CD4-positive, alpha-beta T cell treated with Interleukin-4 for 1 hour (primary cell): ENCODE data around the gene CXCL16.
"Not testable (repeated sequence)": the region's sequence is repeated elsewhere in the genome, so short reads cannot be mapped to it uniquely, and the experiment has no call there.

ENCODE experiments used
- DNase-seq, 2 donors: peaks; one replicate each; pipeline ENCODE4 v3.0.0-alpha.2; 2020 to 2022

CXCL16 gene

GRCh38 chr17:4720787-4721186 lies 18.9 kb downstream of the CXCL16 start:
- no peak for DNase-seq

DNA sequence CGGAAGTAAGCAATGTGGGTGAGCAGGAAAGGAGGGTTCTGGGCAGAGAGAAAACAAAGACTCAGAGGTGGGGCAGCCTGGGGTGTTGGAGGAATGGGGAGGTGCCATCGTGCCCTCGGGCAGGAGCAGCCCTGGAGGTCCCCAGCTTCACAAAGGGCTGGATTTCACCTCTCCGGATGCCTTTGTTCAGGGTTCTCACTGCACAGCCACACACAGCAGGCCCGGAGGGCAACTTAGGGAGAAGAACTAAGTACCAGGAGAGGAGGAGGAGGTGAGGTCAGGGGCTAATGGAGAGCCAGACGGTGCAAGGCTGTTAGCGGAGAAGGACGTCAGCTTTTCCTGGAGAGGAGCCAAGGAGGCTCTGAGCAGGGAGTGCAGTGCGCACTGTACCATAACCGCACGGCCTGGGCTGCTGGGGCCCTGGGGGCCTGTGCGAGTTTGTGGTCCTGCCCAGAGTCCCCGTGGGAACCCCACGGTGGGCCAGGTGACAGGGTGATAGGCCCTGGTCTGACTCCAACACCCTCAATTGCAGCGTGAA lies 20.0 kb downstream of the CXCL16 start:
- no peak for DNase-seq

- DNase-seq = no peak
These were observed 20.6 kb downstream of the CXCL16 start for GRCh38 chr17:4719146-4719545.

- DNase-seq = no peak
These were observed 21.5 kb downstream of the CXCL16 start for GRCh38 chr17:4718276-4718675.

- no peak for DNase-seq
These were observed 21.9 kb downstream of the CXCL16 start for GRCh38 chr17:4717791-4718190.

- no peak for DNase-seq
These were observed 23.6 kb downstream of the CXCL16 start for GRCh38 chr17:4716081-4716480.

DNA sequence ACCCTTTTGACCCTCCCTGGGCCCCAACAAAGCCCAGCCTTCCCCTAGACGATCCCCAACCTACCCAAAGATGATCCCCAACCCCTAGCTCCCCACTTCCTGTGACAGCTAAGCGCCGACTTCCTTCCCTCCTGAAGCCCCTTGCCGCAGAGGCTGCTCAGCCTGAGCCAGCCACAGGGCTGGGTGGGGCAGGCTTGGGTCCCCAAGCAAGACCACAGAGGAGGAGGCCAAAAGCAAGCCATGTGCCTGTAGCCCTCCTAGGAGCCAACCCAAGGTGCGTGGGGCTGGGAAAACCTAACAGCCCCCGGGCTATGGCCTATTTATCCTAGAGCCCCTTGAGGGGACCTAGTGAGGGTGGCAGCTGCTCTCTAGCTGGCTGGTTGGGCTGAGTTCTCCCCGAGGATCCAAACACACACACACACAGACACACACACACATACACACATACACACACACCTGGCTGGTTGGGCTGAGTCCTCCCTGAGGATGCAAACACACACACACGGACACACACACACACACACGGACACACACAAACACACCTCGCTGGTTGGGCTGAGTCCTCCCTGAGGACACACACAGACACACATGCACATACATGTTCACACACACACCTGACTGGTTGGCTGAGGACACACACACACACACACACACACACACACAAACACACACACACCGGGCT lies 24.5 kb downstream of the CXCL16 start:
- peak; percentile 55 to 68 for DNase-seq

DNA sequence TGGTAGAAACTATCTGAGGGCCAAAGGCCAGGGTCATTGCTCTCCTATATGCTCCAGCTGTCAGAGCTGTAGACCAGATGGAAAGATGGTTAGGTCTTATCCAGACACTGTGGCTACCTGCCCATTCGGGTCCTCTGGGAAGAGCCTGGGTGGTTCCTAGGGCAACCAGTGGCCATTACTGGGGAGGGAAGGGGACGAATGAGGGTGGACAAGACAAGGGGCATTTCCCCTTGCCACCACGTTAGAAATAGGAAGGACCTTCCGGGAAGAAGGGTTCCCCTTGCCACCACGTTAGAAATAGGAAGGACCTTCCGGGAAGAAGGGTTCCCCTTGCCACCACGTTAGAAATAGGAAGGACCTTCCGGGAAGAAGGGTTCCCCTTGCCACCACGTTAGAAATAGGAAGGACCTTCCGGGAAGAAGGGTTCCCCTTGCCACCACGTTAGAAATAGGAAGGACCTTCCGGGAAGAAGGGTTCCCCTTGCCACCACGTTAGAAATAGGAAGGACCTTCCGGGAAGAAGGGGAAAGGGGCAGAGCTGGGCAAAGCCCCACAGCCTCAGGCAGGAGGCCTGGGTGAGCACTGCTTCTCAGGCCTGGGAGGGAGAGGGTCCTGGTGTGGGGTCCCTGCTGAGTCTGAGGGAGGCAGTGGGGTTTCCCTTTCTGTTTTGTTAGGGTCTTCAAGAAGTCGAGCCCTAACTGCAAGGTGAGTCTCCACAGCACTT lies 25.2 kb downstream of the CXCL16 start:
- not testable (repeated sequence) for DNase-seq

GRCh38 chr17:4712526-4712925 lies 27.2 kb downstream of the CXCL16 start:
- no peak for DNase-seq

DNA sequence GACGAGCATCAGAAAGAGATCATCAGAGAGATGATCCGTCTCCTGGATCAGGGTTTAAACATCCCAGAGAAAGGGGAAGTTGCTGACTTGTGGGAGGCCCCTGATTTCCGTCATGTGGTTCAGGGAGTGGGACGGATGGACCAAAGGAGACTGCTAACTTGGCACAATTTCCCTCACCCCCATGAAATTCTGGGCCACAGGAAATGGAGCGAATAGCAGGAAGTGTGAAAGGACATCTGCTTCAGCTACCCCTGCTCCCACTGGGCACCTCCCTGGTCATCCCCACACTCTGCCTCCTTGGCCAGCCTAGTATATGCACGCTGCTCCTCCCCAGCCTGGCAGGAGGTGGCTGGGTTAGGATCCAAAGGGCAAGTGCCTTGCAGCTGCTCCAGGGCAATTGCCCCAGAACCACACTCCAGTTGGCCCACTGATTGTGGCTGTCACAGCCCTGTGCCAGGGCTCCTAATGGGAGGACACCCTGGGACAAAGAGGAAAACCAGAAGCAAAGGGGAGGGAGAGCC lies 28.0 kb downstream of the CXCL16 start:
- peak in 1 of 2 donors; percentile 50 for DNase-seq

GRCh38 chr17:4710693-4711634 lies 28.8 kb downstream of the CXCL16 start:
- peak; percentile 58 to 59 for DNase-seq

- DNase-seq = peak; percentile 98 to 99
These were observed 29.7 kb downstream of the CXCL16 start, which contains the start of gene ARRB2 for GRCh38 chr17:4709794-4710692. Gene ARRB2, plus strand, starts transcription at chr17:4710632. Its CDS starts 90 bp downstream, at chr17:4710722.

DNA sequence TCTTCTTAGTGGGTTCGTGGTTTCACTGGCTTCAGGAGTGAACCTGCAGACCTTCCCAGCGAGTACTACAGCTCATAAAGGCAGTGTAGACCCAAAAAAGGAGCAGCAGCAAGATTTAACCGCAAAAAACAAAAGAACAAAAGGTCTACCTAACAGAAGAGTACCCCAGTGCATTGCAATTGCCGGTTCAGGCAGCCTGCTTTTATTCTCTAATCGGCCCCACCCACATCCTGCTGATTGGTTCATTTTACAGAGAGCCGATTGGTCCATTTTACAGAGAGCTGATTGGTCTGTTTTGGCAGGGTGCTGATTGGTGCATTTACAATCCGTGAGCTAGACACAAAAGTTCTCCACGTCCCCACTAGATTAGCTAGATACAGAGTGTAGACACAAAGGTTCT lies 31.3 kb downstream of the CXCL16 start:
- DNase-seq = peak; percentile 76 to 81

GRCh38 chr17:4706121-4706520 lies 33.6 kb downstream of the CXCL16 start:
- no peak for DNase-seq

DNA sequence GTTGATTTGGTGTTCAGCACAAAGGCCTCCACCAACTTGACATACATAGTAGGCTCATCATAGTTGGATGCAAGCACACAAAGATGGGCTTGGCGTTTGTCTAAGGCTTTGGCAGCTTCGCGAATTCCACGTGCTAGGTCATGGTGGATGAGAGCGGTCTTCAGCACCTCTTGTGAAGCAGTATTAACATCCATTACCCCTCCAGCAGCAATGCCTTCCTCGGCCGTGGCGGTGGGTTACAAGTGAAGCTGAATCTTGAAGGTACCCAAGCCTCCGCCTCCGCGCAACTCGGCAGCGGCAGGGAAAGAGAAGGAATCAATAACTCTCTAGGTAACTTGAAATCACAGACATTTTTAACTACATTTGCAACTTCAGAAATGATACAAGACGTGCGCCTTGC lies 34.7 kb downstream of the CXCL16 start:
- no peak for DNase-seq

DNA sequence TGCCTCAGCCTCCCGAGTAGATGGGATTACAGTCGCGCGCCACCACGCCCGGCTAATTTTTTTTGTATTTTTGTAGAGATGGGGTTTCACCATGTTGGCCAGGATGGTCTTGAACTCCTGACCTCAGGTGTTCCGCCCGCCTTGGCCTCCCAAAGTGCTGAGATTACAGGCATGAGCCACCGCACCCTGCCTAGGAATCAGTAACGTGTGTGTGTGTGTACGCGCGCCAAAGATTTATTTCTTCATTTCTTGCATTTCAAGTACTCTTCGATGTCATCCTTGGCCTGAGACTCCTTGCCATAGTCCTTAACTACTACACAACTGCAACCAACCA lies 35.2 kb downstream of the CXCL16 start:
- not testable (repeated sequence) for DNase-seq

DNA sequence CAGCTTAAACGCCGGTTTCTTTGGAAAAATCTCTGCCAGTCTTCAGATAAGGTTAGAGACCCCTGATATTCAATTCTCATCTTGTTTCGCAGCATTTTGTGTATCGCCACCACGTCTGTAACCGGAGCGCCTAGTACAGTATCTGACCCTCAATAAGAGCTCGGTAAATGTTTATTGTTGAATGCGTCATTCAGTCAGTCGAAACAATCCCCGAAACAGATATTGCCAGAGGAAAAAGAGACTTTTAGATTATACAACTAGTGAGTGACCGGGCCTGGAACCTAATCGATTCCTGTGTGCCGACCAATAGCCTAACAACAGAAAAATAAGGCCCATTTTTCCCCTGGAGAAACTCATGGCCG lies 36.4 kb downstream of the CXCL16 start:
- DNase-seq = no peak

- DNase-seq = no peak
These were observed 38.6 kb downstream of the CXCL16 start for GRCh38 chr17:4701116-4701515.

GRCh38 chr17:4699401-4700056 lies 40.2 kb downstream of the CXCL16 start:
- not testable (repeated sequence) for DNase-seq

DNA sequence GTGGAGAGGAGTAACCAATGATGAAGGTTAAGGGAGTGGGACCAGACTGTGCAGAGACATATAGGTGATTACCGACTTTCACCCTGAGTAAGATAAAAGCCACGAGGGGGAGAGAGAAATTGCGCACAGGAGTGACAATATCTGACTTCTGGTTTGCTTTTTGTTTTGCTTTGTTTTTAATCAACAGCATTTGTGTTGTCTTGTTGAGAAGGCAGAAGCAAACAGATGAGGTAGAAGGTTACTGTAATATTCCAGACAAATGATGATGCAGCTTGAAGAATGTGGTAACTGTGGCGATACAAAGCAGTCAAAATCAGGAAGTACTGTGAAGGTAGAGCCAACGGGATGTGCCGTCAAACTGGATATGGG lies 43.3 kb downstream of the CXCL16 start:
- DNase-seq = peak in 1 of 2 donors; percentile 75

GRCh38 chr17:4693416-4693815 lies 46.3 kb downstream of the CXCL16 start:
- DNase-seq = no peak
